HUES48 (cell line): Measurements from ENCODE around the gene ZNF74.
A peak's percentile ranks its signal among the peaks of the same experiment; 100 is the strongest.
"Not testable (repeated sequence)": the region's sequence is repeated elsewhere in the genome, so short reads cannot be mapped to it uniquely, and the experiment has no call there.

Experiments
- H3K27ac ChIP-seq: one replicate; pipeline ENCODE4 v1.7.0; 2013; ENCODE audit warnings: low read depth, low read length, inconsistent platforms
- H3K27me3 ChIP-seq: 2 replicates; pipeline ENCODE4 v1.6.1; 2013; ENCODE audit warnings: mild to moderate bottlenecking, low read length; ENCODE audit not compliant: control insufficient read depth, insufficient read depth
- H3K36me3 ChIP-seq: 2 replicates; pipeline ENCODE4 v1.6.1; 2013; ENCODE audit warnings: low read length; ENCODE audit not compliant: control insufficient read depth, insufficient read depth
- H3K4me1 ChIP-seq: 2 replicates; pipeline ENCODE4 v1.6.1; 2013; ENCODE audit warnings: mild to moderate bottlenecking, low read length; ENCODE audit not compliant: control insufficient read depth, insufficient read depth
- H3K4me3 ChIP-seq: 2 replicates; pipeline ENCODE4 v1.5.1; 2013; ENCODE audit warnings: mild to moderate bottlenecking, low read depth, low read length
- H3K9ac ChIP-seq: 2 replicates; pipeline ENCODE4 v1.6.1; 2013; ENCODE audit warnings: mild to moderate bottlenecking, low read depth, low read length, moderate library complexity
- H3K9me3 ChIP-seq: 2 replicates; pipeline ENCODE4 v1.6.1; 2013; ENCODE audit warnings: low read length; ENCODE audit not compliant: control insufficient read depth, insufficient read depth

Gene ZNF74

DNA sequence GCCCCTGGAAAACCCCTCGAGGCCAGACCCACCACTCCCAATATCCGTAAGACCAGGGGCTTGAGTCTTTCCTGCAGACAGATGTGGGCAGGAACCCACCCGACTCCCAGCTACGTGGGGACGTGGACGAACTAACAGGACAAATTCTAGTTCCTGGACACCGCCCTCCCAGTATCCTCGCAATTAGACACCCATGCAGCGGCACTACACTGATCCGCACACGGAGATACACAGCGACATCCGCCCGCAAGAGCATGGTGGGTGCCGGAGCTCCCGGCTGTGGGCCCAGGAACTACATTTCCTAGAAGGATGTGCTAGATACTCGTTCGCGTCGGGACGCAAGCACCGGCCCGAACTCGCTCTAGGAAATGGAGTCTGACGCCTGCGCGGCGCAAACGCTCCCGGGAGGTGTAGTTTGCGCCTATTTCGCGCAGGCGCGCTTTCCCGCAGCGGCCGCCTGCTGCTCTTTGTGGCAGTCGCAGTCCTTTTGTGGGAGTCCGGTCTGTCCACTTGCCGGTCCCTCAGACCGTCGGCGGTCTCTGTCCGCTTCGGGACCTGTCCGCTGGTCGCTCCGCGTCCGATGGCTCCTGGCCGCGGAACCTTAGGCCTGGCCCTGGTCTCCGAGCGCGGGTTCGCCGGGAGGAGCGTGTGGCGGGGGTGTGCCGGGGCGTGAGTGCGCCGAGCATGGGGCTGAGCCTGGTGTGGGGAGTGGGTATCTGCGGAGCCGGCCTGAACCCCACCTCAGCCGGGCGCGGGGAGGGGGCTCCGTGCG, at the start of gene ZNF74:
Gene ZNF74 (plus strand): TSS at position 447 of the 772 bp plus-strand sequence. CDS start 478 bp downstream, outside the sequence.
- Histone ChIP-seq H3K4me1 (peaks cover 7% of the 10 kb centered on the region; the same call in 1 of the 2 replicates), H3K9me3 (no peaks in the 10 kb centered on the region), H3K36me3 (peaks cover 4% of the 10 kb centered on the region; the same call in 1 of the 2 replicates), H3K4me3 (peak within 1 kb of the TSS; percentile 83), H3K27ac (peak within 1 kb of the TSS; percentile 64), H3K9ac (peak within 1 kb of the TSS; percentile 81), H3K27me3 (no peaks in the 10 kb centered on the region)

DNA sequence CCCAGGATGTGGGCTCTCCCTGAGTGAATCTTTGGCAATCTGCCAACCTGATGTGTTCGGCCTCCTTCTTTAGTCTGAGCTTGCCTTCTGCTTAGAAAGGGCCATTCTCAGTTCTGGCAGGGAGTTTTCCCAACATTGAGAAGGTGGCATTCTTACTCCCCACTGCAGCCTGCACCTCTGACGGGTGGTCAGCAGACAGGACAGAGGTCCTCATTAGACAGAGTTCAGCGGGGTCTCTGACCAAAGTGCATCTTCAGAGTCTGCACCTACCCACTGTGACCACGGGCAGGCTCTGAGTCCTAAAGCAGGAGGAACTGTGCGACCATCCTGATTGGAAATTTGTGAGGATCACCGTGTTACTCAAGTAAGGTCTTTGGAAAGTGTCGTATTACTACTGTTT, 47.4 kb upstream of the ZNF74 start:
- not testable (repeated sequence) for H3K9me3 ChIP-seq, H3K4me3 ChIP-seq, H3K9ac ChIP-seq, H3K36me3 ChIP-seq, H3K27ac ChIP-seq, H3K4me1 ChIP-seq, H3K27me3 ChIP-seq

DNA sequence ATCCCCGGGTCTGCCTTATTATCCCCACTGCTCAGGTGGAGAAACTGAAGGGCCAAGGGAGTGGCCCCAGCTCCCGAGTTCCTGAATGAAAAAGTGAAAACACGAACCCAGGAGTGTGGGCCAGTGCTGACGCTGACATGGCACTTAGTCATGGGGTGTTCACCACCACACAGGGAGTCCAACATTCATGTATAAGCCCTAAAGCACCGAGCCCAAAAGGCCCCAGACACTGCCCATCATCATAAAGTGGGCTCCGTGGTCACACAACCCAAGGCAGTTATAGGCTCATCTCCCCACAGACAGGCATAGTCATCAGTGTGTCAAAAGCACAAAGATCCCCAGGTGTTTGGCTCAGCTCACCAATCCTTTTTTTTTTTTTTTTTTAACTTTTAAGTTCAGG, 41.4 kb upstream of the ZNF74 start:
- H3K27me3 ChIP-seq, H3K9ac ChIP-seq, H3K4me3 ChIP-seq, H3K36me3 ChIP-seq, H3K4me1 ChIP-seq, H3K27ac ChIP-seq, H3K9me3 ChIP-seq: not testable (repeated sequence)

DNA sequence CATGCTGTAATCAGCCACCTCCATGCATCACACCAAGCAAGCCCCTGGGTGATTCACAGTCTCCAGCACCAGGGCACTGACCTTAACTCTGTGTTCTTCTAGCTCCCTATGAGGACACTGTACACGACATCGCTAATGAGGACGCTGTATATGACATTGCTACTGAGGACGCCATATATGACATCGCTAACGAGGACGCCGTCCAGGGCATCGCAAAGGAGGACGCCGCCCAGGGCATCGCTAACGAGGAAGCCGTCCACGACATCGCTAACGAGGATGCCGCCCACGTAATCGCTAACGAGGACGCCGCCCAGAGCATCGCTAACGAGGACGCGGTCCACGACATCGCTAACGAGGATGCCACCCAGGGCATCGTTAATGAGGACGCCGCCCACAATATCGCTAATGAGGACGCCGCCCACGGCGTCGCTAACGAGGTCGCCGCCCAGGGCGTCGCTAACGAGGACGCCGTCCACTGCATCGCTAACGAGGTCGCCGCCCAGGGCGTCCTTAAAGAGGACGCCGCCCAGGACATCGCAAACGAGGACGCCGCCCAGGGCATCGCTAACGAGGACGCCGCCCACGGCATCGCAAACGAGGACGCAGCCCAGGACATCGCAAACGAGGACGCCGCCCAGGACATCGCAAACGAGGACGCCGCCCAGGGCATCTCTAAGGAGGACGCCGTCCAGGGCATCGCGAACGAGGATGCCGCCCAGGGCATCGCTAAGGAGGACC, 39.5 kb upstream of the ZNF74 start:
- Histone ChIP-seq H3K9ac (no peak overlapping the region), H3K9me3 (no peaks in the 10 kb centered on the region), H3K4me1 (no peaks in the 10 kb centered on the region), H3K27me3 (no peaks in the 10 kb centered on the region), H3K27ac (no peak overlapping the region), H3K36me3 (no peaks in the 10 kb centered on the region), H3K4me3 (no peak overlapping the region)

DNA sequence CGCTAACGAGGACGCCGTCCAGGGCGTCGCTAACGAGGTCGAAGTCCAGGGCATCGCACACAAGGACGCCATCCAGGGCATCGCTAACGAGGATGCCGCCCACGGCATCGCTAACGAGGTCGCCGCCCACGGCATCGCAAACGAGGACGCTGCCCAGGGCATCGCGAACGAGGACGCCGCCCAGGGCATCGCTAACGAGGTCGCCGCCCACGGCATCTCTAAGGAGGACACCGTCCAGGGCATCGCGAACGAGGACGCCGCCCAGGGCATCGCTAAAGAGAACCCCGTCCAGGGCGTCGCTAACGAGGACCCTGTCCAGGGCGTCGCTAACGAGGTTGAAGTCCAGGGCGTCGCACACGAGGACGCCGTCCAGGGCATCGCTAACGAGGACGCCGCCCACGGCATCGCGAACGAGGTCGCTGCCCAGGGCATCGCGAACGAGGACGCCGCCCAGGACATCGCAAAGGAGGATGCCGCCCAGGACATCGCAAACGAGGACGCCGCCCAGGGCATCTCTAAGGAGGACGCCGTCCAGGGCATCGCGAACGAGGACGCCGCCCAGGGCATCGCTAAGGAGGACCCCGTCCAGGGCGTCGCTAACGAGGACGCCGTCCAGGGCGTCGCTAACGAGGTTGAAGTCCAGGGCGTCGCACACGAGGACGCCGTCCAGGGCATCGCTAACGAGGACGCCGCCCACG, 37.9 kb upstream of the ZNF74 start:
- not testable (repeated sequence) for H3K4me3 ChIP-seq, H3K27ac ChIP-seq, H3K9me3 ChIP-seq, H3K27me3 ChIP-seq, H3K9ac ChIP-seq, H3K4me1 ChIP-seq, H3K36me3 ChIP-seq

DNA sequence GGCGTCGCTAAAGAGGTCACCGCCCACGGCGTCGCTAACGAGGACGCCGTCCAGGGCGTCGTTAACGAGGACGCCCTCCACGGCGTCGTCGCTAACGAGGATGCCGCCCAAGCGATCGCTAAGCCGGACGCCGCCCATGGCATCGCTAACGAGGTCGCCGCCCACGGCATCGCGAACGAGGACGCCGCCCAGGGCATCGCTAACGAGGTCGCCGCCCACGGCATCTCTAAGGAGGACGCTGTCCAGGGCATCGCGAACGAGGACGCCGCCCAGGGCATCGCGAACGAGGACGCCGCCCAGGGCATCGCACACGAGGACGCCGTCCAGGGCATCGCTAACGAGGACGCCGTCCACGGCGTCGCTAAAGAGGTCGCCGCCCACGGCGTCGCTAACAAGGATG, 37.0 kb upstream of the ZNF74 start:
- H3K9ac ChIP-seq, H3K27ac ChIP-seq, H3K4me1 ChIP-seq, H3K9me3 ChIP-seq, H3K27me3 ChIP-seq, H3K4me3 ChIP-seq, H3K36me3 ChIP-seq: not testable (repeated sequence)

GRCh38 chr22:20357967-20358366, 36.0 kb upstream of the ZNF74 start:
- not testable (repeated sequence) for H3K36me3 ChIP-seq, H3K9ac ChIP-seq, H3K27me3 ChIP-seq, H3K4me3 ChIP-seq, H3K27ac ChIP-seq, H3K4me1 ChIP-seq, H3K9me3 ChIP-seq

DNA sequence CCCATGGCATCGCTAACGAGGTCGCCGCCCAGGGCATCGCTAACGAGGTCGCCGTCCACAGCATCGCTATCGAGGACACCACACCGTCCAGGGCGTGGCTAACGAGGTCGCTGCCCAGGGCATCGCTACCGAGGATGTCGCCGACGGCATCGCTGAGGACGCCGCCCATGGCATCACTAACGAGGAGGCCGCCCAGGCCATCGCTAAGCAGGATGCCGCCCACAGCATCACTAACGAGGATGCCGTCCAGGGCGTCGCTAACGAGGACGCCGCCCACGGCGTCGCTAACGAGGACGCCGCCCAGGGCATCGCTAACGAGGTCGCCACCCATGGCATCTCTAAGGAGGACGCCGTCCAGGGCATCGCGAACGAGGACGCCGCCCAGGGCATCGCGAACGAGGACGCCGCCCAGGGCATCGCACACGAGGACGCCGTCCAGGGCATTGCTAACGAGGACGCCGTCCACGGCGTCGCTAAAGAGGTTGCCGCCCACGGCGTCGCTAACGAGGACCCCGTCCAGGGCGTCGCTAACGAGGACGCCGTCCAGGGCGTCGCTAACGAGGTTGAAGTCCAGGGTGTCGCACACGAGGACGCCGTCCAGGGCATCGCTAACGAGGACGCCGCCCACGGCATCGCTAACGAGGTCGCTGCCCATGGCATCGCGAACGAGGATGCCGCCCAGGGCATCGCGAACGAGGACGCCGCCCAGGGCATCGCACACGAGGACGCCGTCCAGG, 35.3 kb upstream of the ZNF74 start:
- H3K4me1 ChIP-seq: not testable (repeated sequence)

GRCh38 chr22:20360261-20360660, 33.7 kb upstream of the ZNF74 start:
- H3K4me3 ChIP-seq, H3K27me3 ChIP-seq, H3K9ac ChIP-seq, H3K4me1 ChIP-seq, H3K27ac ChIP-seq, H3K36me3 ChIP-seq, H3K9me3 ChIP-seq: not testable (repeated sequence)

More for the DNA sequence above, 35.3 kb upstream of the ZNF74 start:
- H3K9ac ChIP-seq, H3K36me3 ChIP-seq, H3K27ac ChIP-seq, H3K4me3 ChIP-seq, H3K27me3 ChIP-seq, H3K9me3 ChIP-seq: not testable (repeated sequence)

- H3K9ac ChIP-seq, H3K27me3 ChIP-seq, H3K4me3 ChIP-seq, H3K9me3 ChIP-seq, H3K36me3 ChIP-seq, H3K4me1 ChIP-seq, H3K27ac ChIP-seq: not testable (repeated sequence)
Observed at GRCh38 chr22:20360866-20361751, 32.8 kb upstream of the ZNF74 start.
